ENCODE measurements around the gene CAV3. TPM values are rescaled to one million over a fixed set of nuclear protein-coding genes. Genes with fewer than 3 reads are reported as not detected.

The CAV3 gene
- total and polyA plus RNA-seq, 9 of the 15 experiments (the other 6 are each of a cell fraction or from before 2014, with no cell fraction given) = not detected

GRCh38 chr3:8739757-8740504 lies 6.3 kb downstream of the CAV3 start:
- H3K27me3 ChIP-seq (ENCODE audit: control insufficient read depth in 2 of 2, insufficient read depth in 2 of 2, low read length in 2 of 2) = peaks cover 11 to 36% of the 10 kb centered on the region in 2 experiments
- peaks cover 9% of the 10 kb centered on the region for H4K20me1 ChIP-seq (replicated peaks; ENCODE audit: control insufficient read depth, insufficient read depth, low read length)
- H3K4me1 ChIP-seq (replicated peaks in 1 of 2; ENCODE audit: control insufficient read depth in 2 of 2, insufficient read depth in 2 of 2, low read length in 2 of 2) = peaks cover 3 to 4% of the 10 kb centered on the region in 2 experiments; a peak in 3 of 5 replicates
- no peak overlapping the region for H3K4me3 ChIP-seq
- no peaks in the 10 kb centered on the region for H3K79me2 ChIP-seq (ENCODE audit: control insufficient read depth, insufficient read depth, low read length)
- in situ Hi-C loops (cut with MboI) = no loop called here
- no peak overlapping the region for H2AFZ ChIP-seq (ENCODE audit: low read depth, low read length)
- intact Hi-C loops (cut with micrococcal nuclease) = no loop called here
- ChIA-PET CTCF (ENCODE audit: low intra/inter-chr PET ratio) (no interaction called here), POLR2A (no interaction called here)
- H3K36me3 ChIP-seq (ENCODE audit: control insufficient read depth, insufficient read depth, low read length) = no peaks in the 10 kb centered on the region
- no peaks in the 10 kb centered on the region for H3K9me3 ChIP-seq (replicated peaks; ENCODE audit: control insufficient read depth, insufficient read depth, low read depth, low read length)
- H3K27ac ChIP-seq (ENCODE audit: extremely low read depth, low read depth, low read length) = no peak overlapping the region
- TF ChIP-seq ZNF696 (CRISPR knock-in tag; conservative IDR thresholded peaks at IDR 0.05) (no peak), MCM5 (IDR thresholded peaks at IDR 0.05; ENCODE audit: low read depth) (no peak), ZFP36 (IDR thresholded peaks at IDR 0.05; ENCODE audit: low read depth, low read length, partially characterized antibody) (no peak)
- no peak overlapping the region for H3K4me2 ChIP-seq (ENCODE audit: insufficient read depth, low read length)
- 0% methylated on average over 5 of the region's 5 CpGs for WGBS (ENCODE audit: insufficient coverage, low coverage, missing lambda C conversion rate)
- DNase-seq (ENCODE audit: extremely low read depth in 1 of 4, low spot score in 3 of 4) (no peak), ATAC-seq (no peak), FAIRE-seq (no peak)
- H3K9me1 ChIP-seq (ENCODE audit: control insufficient read depth, insufficient read depth, low read length) = no peaks in the 10 kb centered on the region
- no peak overlapping the region for H3K9ac ChIP-seq (ENCODE audit: insufficient read depth in 1 of 2, low read depth in 2 of 2, low read length in 2 of 2)
- no TSS peak for BruUV-seq (replicated peaks)

GRCh38 chr3:8741581-8742261 lies 8.1 kb downstream of the CAV3 start:
- peak; percentile 66 to 78 (median 68) for DNase-seq (ENCODE audit: extremely low read depth in 1 of 4, low spot score in 3 of 4)
- FAIRE-seq = peak; percentile 42
- Histone ChIP-seq H3K4me3 (no peak overlapping the region), H3K27ac (ENCODE audit: extremely low read depth, low read depth, low read length) (no peak overlapping the region), H4K20me1 (replicated peaks; ENCODE audit: control insufficient read depth, insufficient read depth, low read length) (peaks cover 9% of the 10 kb centered on the region), H3K9me1 (ENCODE audit: control insufficient read depth, insufficient read depth, low read length) (no peaks in the 10 kb centered on the region), H3K27me3 (ENCODE audit: control insufficient read depth in 2 of 2, insufficient read depth in 2 of 2, low read length in 2 of 2) (peaks cover 7 to 40% of the 10 kb centered on the region in 2 experiments; a peak in 4 of 5 replicates), H3K4me1 (replicated peaks in 1 of 2; ENCODE audit: control insufficient read depth in 2 of 2, insufficient read depth in 2 of 2, low read length in 2 of 2) (peaks cover 3 to 4% of the 10 kb centered on the region in 2 experiments; a peak in 3 of 5 replicates), H3K9ac (ENCODE audit: insufficient read depth in 1 of 2, low read depth in 2 of 2, low read length in 2 of 2) (no peak overlapping the region), H3K9me3 (replicated peaks; ENCODE audit: control insufficient read depth, insufficient read depth, low read depth, low read length) (no peaks in the 10 kb centered on the region), H3K79me2 (ENCODE audit: control insufficient read depth, insufficient read depth, low read length) (no peaks in the 10 kb centered on the region), H3K4me2 (ENCODE audit: insufficient read depth, low read length) (no peak overlapping the region), H2AFZ (ENCODE audit: low read depth, low read length) (no peak overlapping the region), H3K36me3 (ENCODE audit: control insufficient read depth, insufficient read depth, low read length) (no peaks in the 10 kb centered on the region)
- intact Hi-C loops (cut with micrococcal nuclease) = no loop called here
- in situ Hi-C loops (cut with MboI) = no loop called here
- POLR2A ChIA-PET = interaction anchor here (0.6 to 1.1 kb wide), 3 partner anchors 11 to 131 kb away, joined by 3 to 5 read pairs (median 4); no protein-coding TSS in a partner anchor
- ATAC-seq = peak; percentile 93
- WGBS (ENCODE audit: insufficient coverage, low coverage, missing lambda C conversion rate) = 0% methylated on average over 13 of the region's 13 CpGs
- BruUV-seq (replicated peaks) = no TSS peak
- CTCF ChIA-PET (ENCODE audit: low intra/inter-chr PET ratio) = no interaction called here
- TF ChIP-seq SMARCE1 (IDR thresholded peaks at IDR 0.05) (peak; percentile 77), POLR2AphosphoS2 (IDR thresholded peaks at IDR 0.05; ENCODE audit: low read length) (no peak), CHD2 (IDR thresholded peaks at IDR 0.05; ENCODE audit: low read depth, low read length) (no peak), RAD21 (CRISPR knock-in tag; conservative IDR thresholded peaks at IDR 0.05 in 1 of 2, IDR thresholded peaks at IDR 0.05 in 1 of 2) (no peak), ZNF253 (CRISPR knock-in tag; conservative IDR thresholded peaks at IDR 0.05) (no peak), ZNF263 (CRISPR knock-in tag; IDR thresholded peaks at IDR 0.05; ENCODE audit: borderline replicate concordance) (no peak), SMC3 (conservative IDR thresholded peaks at IDR 0.05; ENCODE audit: insufficient read depth, low read depth, low read length) (no peak), BHLHE40 (IDR thresholded peaks at IDR 0.05; ENCODE audit: low read length) (no peak), ZKSCAN3 (CRISPR knock-in tag; IDR thresholded peaks at IDR 0.05) (no peak)
- TF ChIP-seq, protein P1, sequence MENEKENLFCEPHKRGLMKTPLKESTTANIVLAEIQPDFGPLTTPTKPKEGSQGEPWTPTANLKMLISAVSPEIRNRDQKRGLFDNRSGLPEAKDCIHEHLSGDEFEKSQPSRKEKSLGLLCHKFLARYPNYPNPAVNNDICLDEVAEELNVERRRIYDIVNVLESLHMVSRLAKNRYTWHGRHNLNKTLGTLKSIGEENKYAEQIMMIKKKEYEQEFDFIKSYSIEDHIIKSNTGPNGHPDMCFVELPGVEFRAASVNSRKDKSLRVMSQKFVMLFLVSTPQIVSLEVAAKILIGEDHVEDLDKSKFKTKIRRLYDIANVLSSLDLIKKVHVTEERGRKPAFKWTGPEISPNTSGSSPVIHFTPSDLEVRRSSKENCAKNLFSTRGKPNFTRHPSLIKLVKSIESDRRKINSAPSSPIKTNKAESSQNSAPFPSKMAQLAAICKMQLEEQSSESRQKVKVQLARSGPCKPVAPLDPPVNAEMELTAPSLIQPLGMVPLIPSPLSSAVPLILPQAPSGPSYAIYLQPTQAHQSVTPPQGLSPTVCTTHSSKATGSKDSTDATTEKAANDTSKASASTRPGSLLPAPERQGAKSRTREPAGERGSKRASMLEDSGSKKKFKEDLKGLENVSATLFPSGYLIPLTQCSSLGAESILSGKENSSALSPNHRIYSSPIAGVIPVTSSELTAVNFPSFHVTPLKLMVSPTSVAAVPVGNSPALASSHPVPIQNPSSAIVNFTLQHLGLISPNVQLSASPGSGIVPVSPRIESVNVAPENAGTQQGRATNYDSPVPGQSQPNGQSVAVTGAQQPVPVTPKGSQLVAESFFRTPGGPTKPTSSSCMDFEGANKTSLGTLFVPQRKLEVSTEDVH (IDR thresholded peaks at IDR 0.05; ENCODE audit: low read depth, partially characterized antibody) = no peak
